H9 (cell line): Measurements from ENCODE around the gene GRM5. TPM values are rescaled to one million over a fixed set of nuclear protein-coding genes. Genes with fewer than 3 reads are reported as not detected.

Experiments
- DNase-seq: peaks from one replicate; pipeline ENCODE4 v3.0.0-alpha.2; 2017
- H2AFZ ChIP-seq: one replicate; pipeline ENCODE4 v1.6.1; 2013; ENCODE audit warnings: mild to moderate bottlenecking, low read length, control low read depth, moderate library complexity
- H2AK5ac ChIP-seq: 2 replicates; pipeline ENCODE4 v1.6.1; 2013; ENCODE audit warnings: low read length, control low read depth, mixed read lengths; ENCODE audit not compliant: insufficient read length
- H2BK120ac ChIP-seq: one replicate; pipeline ENCODE4 v1.6.1; 2013; ENCODE audit warnings: low read depth, mild to moderate bottlenecking, low read length, control low read depth, inconsistent platforms; ENCODE audit not compliant: poor library complexity, severe bottlenecking
- H2BK12ac ChIP-seq: 2 replicates; pipeline ENCODE4 v1.6.1; 2013; ENCODE audit warnings: low read length, control low read depth, mixed read lengths, low read depth; ENCODE audit not compliant: insufficient read length
- H2BK15ac ChIP-seq: 2 replicates; pipeline ENCODE4 v1.6.1; 2013; ENCODE audit warnings: low read depth, low read length, control low read depth
- H2BK20ac ChIP-seq: one replicate; pipeline ENCODE4 v1.6.1; 2013; ENCODE audit warnings: low read depth, mild to moderate bottlenecking, low read length, control low read depth, inconsistent platforms; ENCODE audit not compliant: poor library complexity, severe bottlenecking
- H2BK5ac ChIP-seq: 2 replicates; pipeline ENCODE4 v1.6.1; 2013; ENCODE audit warnings: low read length, control low read depth, mixed read lengths; ENCODE audit not compliant: insufficient read length
- H3K14ac ChIP-seq: 2 replicates; pipeline ENCODE4 v1.6.1; 2013; ENCODE audit warnings: low read length, control low read depth; ENCODE audit not compliant: insufficient read depth
- H3K18ac ChIP-seq: 2 replicates; pipeline ENCODE4 v1.6.1; 2013; ENCODE audit warnings: low read depth, mild to moderate bottlenecking, mixed read lengths, low read length, control low read depth; ENCODE audit not compliant: insufficient read length
- H3K23ac ChIP-seq: 2 replicates; pipeline ENCODE4 v1.6.1; 2013; ENCODE audit warnings: low read length, control low read depth, mixed read lengths, low read depth; ENCODE audit not compliant: insufficient read length
- H3K23me2 ChIP-seq: 2 replicates; pipeline ENCODE4 v1.6.1; 2013; ENCODE audit warnings: low read depth, mild to moderate bottlenecking, mixed read lengths, low read length, control low read depth; ENCODE audit not compliant: insufficient read length, poor library complexity, severe bottlenecking
- H3K27ac ChIP-seq: 2 replicates; pipeline ENCODE4 v1.5.1; 2013; ENCODE audit warnings: low read length, control low read depth, mixed read lengths, low read depth; ENCODE audit not compliant: insufficient read length
- H3K27me3 ChIP-seq: 2 replicates; pipeline ENCODE4 v1.6.1; 2013; ENCODE audit warnings: low read length, control low read depth, inconsistent platforms; ENCODE audit not compliant: insufficient read depth
- H3K4ac ChIP-seq: 2 replicates; pipeline ENCODE4 v1.6.1; 2013; ENCODE audit warnings: low read depth, mild to moderate bottlenecking, control low read depth, inconsistent platforms, low read length, moderate library complexity
- H3K4me1 ChIP-seq: 2 replicates; pipeline ENCODE4 v1.6.1; 2013; ENCODE audit warnings: low read length, control low read depth, inconsistent platforms; ENCODE audit not compliant: insufficient read depth
- H3K4me2 ChIP-seq: 2 replicates; pipeline ENCODE4 v1.6.1; 2013; ENCODE audit warnings: low read length, control low read depth, mixed read lengths; ENCODE audit not compliant: insufficient read length, insufficient read depth
- H3K56ac ChIP-seq: 2 replicates; pipeline ENCODE4 v1.6.1; 2013; ENCODE audit warnings: low read depth, mild to moderate bottlenecking, mixed read lengths, low read length, control low read depth; ENCODE audit not compliant: insufficient read length
- H3K79me1 ChIP-seq: 2 replicates; pipeline ENCODE4 v1.6.1; 2013; ENCODE audit warnings: low read depth, mild to moderate bottlenecking, moderate library complexity, low read length, control low read depth, inconsistent platforms; ENCODE audit not compliant: insufficient read depth, poor library complexity, severe bottlenecking
- H3K79me2 ChIP-seq: 2 replicates; pipeline ENCODE4 v1.6.1; 2013; ENCODE audit warnings: low read length, control low read depth, inconsistent platforms; ENCODE audit not compliant: insufficient read depth
- H3K9ac ChIP-seq: 2 replicates; pipeline ENCODE4 v1.6.1; 2013; ENCODE audit warnings: low read length, control low read depth, mixed read lengths; ENCODE audit not compliant: insufficient read length; ENCODE audit errors: extremely low read depth
- H3K9me3 ChIP-seq: one replicate; pipeline ENCODE4 v1.6.1; 2013; ENCODE audit warnings: low read depth, low read length, inconsistent platforms; ENCODE audit not compliant: control insufficient read depth
- H3T11ph ChIP-seq: one replicate; pipeline ENCODE4 v1.6.1; 2013; ENCODE audit warnings: mild to moderate bottlenecking, low read length, control low read depth, inconsistent platforms
- H4K20me1 ChIP-seq: one replicate; pipeline ENCODE4 v1.6.1; 2013; ENCODE audit not compliant: control insufficient read depth, insufficient read length, insufficient read depth
- H4K5ac ChIP-seq: 2 replicates; pipeline ENCODE4 v1.6.1; 2013; ENCODE audit warnings: low read depth, mild to moderate bottlenecking, mixed read lengths, low read length, control low read depth; ENCODE audit not compliant: insufficient read length
- H4K8ac ChIP-seq: replicated peaks from 2 replicates; pipeline ENCODE4 v1.6.1; 2013; ENCODE audit warnings: low read length, control low read depth, mixed read lengths, low read depth; ENCODE audit not compliant: insufficient read length
- H4K91ac ChIP-seq: 2 replicates; pipeline ENCODE4 v1.6.1; 2013; ENCODE audit warnings: low read depth, mild to moderate bottlenecking, moderate library complexity, mixed read lengths, low read length, control low read depth; ENCODE audit not compliant: insufficient read length
- H3K27ac Mint-ChIP-seq, 3 experiments: 2 replicates in 2 of 3; 3 replicates in 1 of 3; pipeline ENCODE4 v1.8.0; 2020 to 2021; ENCODE audit warnings: mixed read lengths in 3 of 3, mild to moderate bottlenecking in 1 of 3, moderate library complexity in 1 of 3
- H3K27me3 Mint-ChIP-seq: 2 replicates; pipeline ENCODE4 v1.8.0; 2021; ENCODE audit warnings: low read depth, mild to moderate bottlenecking, moderate library complexity, mixed read lengths
- H3K36me3 Mint-ChIP-seq, 3 experiments: 2 replicates in 2 of 3; 3 replicates in 1 of 3; pipeline ENCODE4 v1.8.0; 2020 to 2021; ENCODE audit warnings: low read depth in 3 of 3, mixed read lengths in 3 of 3; ENCODE audit not compliant: insufficient read depth in 1 of 3
- H3K4me1 Mint-ChIP-seq, 2 experiments: 2 replicates each; pipeline ENCODE4 v1.8.0; 2020; ENCODE audit warnings: mixed read lengths in 2 of 2
- H3K4me3 Mint-ChIP-seq, 2 experiments: 2 replicates in 1 of 2; 3 replicates in 1 of 2; pipeline ENCODE4 v1.8.0; 2020 to 2021; ENCODE audit warnings: mild to moderate bottlenecking in 2 of 2, mixed read lengths in 2 of 2, moderate library complexity in 1 of 2
- H3K9me3 Mint-ChIP-seq, 2 experiments: 2 replicates in 1 of 2; 3 replicates in 1 of 2; pipeline ENCODE4 v1.8.0; 2020; ENCODE audit warnings: mild to moderate bottlenecking in 2 of 2, mixed read lengths in 2 of 2, moderate library complexity in 1 of 2
- WGBS: extraction: QIAGEN DNeasy Blood & Tissue Kit; methylation state at CpG from one replicate; pipeline ENCODE4 v1.1.7; 2013; ENCODE audit warnings: missing lambda C conversion rate, low lambda C conversion rate, mixed read lengths; ENCODE audit not compliant: insufficient read length; ENCODE audit errors: extremely low coverage; 5-methylcytosine and 5-hydroxymethylcytosine counted together
- total RNA-seq: library from RNA; stranded (reverse); gene quantifications from 2 replicates; pipeline ENCODE4 v1.2.1, GENCODE V29; 2021
- TF ChIP-seq, protein P1 (sequence below): fragments of 200-600 bp; sonication (generic); conservative IDR thresholded peaks from 3 replicates; pipeline ENCODE4 v1.8.0; 2021; ENCODE audit warnings: antibody characterized with exemption, mild to moderate bottlenecking

The GRM5 gene
- total RNA-seq, 1 experiment from 2014 or later, result not detected

DNA sequence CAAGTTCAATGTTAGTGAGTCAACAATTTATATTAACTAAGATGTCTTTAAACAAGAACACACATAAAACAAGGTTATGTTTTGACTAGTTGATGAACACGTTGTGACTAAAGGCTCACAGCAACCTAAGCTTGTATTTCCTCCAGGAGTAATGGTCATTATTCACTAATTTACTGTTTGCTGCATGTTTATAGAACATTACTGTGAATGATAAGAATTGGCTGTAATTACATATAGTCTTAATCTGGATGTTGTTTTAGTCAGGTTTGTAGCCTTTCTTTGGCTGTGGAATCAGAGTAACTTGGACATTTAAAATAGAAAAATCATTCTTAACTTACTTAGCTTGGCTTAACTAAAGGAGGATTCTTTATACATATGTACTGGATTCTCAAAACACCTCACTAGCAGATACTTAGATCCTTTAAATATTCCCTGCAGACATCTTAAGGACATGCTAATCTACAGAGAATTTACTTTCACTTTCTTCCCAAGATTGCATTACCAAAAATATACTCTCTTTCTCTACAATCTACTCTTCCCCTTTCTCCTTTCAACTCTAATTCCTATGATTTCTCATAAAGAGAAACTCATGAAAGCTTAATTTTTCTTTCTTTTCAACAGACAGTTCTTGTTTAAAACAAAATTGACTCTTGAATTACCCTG is 408.6 kb downstream of the GRM5 start:
- Mint-ChIP-seq H3K27ac (no peak overlapping the region), H3K36me3 (no peaks in the 10 kb centered on the region), H3K9me3 (no peaks in the 10 kb centered on the region), H3K4me1 (peaks cover 2 to 3% of the 10 kb centered on the region in 2 experiments), H3K4me3 (no peak overlapping the region), H3K27me3 (no peaks in the 10 kb centered on the region)
- H4K8ac ChIP-seq, result no peak overlapping the region
- H3K9me3 ChIP-seq, result no peaks in the 10 kb centered on the region
- no peak overlapping the region for H4K91ac ChIP-seq
- H2AFZ ChIP-seq, result no peak overlapping the region
- no peak overlapping the region for H3K18ac ChIP-seq
- no peak overlapping the region for H3K56ac ChIP-seq
- no peak overlapping the region for H2BK20ac ChIP-seq
- no peak overlapping the region for H3K4ac ChIP-seq
- no peaks in the 10 kb centered on the region for H3K79me2 ChIP-seq
- no peaks in the 10 kb centered on the region for H3K4me1 ChIP-seq
- H2BK12ac ChIP-seq, result no peak overlapping the region
- no peak overlapping the region for H3K4me2 ChIP-seq
- no peaks in the 10 kb centered on the region for H3K23me2 ChIP-seq
- H3K79me1 ChIP-seq, result no peaks in the 10 kb centered on the region
- H2AK5ac ChIP-seq, result no peak overlapping the region
- H3T11ph ChIP-seq, result no peak overlapping the region
- H3K14ac ChIP-seq, result no peak overlapping the region
- TF ChIP-seq, protein P1, sequence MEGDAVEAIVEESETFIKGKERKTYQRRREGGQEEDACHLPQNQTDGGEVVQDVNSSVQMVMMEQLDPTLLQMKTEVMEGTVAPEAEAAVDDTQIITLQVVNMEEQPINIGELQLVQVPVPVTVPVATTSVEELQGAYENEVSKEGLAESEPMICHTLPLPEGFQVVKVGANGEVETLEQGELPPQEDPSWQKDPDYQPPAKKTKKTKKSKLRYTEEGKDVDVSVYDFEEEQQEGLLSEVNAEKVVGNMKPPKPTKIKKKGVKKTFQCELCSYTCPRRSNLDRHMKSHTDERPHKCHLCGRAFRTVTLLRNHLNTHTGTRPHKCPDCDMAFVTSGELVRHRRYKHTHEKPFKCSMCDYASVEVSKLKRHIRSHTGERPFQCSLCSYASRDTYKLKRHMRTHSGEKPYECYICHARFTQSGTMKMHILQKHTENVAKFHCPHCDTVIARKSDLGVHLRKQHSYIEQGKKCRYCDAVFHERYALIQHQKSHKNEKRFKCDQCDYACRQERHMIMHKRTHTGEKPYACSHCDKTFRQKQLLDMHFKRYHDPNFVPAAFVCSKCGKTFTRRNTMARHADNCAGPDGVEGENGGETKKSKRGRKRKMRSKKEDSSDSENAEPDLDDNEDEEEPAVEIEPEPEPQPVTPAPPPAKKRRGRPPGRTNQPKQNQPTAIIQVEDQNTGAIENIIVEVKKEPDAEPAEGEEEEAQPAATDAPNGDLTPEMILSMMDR, result no peak
- no peaks in the 10 kb centered on the region for H3K27me3 ChIP-seq
- H4K5ac ChIP-seq, result no peak overlapping the region
- H4K20me1 ChIP-seq, result no peaks in the 10 kb centered on the region
- no peak overlapping the region for H3K23ac ChIP-seq
- no peak overlapping the region for H2BK5ac ChIP-seq
- H3K9ac ChIP-seq, result no peak overlapping the region
- H2BK120ac ChIP-seq, result no peak overlapping the region
- H2BK15ac ChIP-seq, result no peak overlapping the region
- no CpG with 5 or more reads among the region's 1 CpG for WGBS
- no peak for DNase-seq
- H3K27ac ChIP-seq, result no peak overlapping the region
